Measurements from ENCODE around the gene MYL12A.

DNA sequence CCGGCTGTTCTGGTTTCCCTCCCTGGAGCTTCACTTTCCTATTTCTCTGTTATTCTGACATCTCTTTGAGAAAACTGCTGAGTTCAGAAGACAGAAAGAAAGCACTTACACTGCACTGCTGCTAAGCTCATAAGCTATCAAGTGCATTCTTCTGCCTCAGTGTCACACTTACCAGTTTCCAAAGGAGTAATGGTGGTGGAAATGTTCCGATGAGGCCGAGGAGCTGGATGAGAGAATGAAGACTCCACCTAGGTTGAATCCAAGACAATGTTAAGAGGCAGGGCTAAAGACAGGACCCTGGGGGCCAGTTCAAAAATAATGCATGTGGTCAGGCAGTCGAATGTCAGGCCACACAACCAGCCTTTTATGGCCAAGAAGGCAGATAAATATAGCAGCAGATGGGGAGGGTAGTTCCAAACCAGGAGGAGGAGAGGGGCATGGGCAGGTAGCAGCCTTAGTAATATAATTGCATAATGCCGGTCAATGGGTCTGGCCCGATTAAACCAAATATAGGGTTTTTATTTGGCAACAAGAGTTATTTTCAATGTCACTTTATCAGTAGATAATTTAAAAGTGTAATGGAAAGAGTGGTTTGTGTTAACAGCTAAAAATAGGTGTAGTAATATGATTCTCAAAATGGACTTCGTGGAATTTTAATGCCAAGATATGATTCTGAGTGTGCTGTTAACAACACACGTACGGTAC lies 27.8 kb upstream of the MYL12A start, which contains the start of gene MYOM1:
- TF ChIP-seq POLR2AphosphoS5 (IDR thresholded peaks at IDR 0.05): no peak
- TF ChIP-seq, protein P1, sequence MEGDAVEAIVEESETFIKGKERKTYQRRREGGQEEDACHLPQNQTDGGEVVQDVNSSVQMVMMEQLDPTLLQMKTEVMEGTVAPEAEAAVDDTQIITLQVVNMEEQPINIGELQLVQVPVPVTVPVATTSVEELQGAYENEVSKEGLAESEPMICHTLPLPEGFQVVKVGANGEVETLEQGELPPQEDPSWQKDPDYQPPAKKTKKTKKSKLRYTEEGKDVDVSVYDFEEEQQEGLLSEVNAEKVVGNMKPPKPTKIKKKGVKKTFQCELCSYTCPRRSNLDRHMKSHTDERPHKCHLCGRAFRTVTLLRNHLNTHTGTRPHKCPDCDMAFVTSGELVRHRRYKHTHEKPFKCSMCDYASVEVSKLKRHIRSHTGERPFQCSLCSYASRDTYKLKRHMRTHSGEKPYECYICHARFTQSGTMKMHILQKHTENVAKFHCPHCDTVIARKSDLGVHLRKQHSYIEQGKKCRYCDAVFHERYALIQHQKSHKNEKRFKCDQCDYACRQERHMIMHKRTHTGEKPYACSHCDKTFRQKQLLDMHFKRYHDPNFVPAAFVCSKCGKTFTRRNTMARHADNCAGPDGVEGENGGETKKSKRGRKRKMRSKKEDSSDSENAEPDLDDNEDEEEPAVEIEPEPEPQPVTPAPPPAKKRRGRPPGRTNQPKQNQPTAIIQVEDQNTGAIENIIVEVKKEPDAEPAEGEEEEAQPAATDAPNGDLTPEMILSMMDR (IDR thresholded peaks at IDR 0.05): no peak
